ENCODE measurements around the gene MKLN1. TPM values are rescaled to one million over a fixed set of nuclear protein-coding genes. Genes with fewer than 3 reads are reported as not detected.

MKLN1 gene
- total and polyA plus RNA-seq, 2 of the 13 experiments (the other 11 are each of a cell fraction or from before 2014, with no cell fraction given) = 33.6 to 43.5 TPM

DNA sequence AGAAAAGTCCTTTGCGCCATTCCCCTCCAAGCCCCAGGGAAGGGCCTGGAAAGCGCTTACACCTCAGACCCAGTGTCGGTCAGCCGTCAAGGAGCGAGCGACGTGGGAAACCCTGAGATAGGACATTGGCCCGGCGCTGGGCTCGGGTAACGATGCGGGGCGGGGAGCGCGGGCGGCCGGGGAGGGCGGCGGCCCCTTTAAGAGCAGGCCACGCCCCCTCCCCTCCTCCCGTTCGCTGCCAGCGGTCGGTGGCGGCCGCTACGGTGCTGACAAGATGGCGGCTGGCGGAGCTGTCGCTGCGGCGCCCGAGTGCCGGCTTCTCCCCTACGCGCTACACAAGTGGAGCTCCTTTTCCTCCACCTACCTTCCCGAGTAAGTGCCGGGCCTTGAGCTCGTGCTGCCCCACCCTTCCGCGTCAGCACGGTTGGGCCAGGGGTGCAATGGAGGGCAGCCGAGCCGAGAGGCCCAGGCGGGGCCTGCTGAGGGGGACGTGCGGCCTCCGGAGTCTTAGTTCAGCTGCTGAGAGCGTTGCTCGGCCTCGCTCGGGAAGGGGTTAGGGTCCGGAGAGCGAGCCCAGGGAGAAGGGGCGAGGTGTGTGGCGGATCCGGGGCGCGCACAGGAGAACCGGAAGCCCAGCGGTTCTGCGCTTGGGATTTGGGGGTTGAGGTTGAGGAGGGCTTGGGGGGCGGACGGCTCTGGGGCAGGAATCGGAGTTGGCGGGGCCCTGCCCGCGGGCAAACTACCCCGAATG lies at the start of gene MKLN1 (continued):
- TF ChIP-seq, protein P1, sequence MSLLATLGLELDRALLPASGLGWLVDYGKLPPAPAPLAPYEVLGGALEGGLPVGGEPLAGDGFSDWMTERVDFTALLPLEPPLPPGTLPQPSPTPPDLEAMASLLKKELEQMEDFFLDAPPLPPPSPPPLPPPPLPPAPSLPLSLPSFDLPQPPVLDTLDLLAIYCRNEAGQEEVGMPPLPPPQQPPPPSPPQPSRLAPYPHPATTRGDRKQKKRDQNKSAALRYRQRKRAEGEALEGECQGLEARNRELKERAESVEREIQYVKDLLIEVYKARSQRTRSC (CRISPR knock-in tag; IDR thresholded peaks at IDR 0.05; ENCODE audit: low read depth) = peak; percentile 45; the same call in 1 of the 2 replicates
- 0 out of 2 replicates have a peak, but pooled peaks have one; percentile 24 for TF ChIP-seq GPN1 (CRISPR knock-in tag; IDR thresholded peaks at IDR 0.05; ENCODE audit: borderline replicate concordance)
- no peak for TF ChIP-seq CAMTA2 (CRISPR knock-in tag; IDR thresholded peaks at IDR 0.05; ENCODE audit: borderline replicate concordance)
- TF ChIP-seq, protein P2, sequence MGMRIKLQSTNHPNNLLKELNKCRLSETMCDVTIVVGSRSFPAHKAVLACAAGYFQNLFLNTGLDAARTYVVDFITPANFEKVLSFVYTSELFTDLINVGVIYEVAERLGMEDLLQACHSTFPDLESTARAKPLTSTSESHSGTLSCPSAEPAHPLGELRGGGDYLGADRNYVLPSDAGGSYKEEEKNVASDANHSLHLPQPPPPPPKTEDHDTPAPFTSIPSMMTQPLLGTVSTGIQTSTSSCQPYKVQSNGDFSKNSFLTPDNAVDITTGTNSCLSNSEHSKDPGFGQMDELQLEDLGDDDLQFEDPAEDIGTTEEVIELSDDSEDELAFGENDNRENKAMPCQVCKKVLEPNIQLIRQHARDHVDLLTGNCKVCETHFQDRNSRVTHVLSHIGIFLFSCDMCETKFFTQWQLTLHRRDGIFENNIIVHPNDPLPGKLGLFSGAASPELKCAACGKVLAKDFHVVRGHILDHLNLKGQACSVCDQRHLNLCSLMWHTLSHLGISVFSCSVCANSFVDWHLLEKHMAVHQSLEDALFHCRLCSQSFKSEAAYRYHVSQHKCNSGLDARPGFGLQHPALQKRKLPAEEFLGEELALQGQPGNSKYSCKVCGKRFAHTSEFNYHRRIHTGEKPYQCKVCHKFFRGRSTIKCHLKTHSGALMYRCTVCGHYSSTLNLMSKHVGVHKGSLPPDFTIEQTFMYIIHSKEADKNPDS (CRISPR knock-in tag; IDR thresholded peaks at IDR 0.05) = no peak
- TF ChIP-seq, protein P3, sequence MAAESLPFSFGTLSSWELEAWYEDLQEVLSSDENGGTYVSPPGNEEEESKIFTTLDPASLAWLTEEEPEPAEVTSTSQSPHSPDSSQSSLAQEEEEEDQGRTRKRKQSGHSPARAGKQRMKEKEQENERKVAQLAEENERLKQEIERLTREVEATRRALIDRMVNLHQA (CRISPR knock-in tag; IDR thresholded peaks at IDR 0.05) = no peak
- TF ChIP-seq, protein P4, sequence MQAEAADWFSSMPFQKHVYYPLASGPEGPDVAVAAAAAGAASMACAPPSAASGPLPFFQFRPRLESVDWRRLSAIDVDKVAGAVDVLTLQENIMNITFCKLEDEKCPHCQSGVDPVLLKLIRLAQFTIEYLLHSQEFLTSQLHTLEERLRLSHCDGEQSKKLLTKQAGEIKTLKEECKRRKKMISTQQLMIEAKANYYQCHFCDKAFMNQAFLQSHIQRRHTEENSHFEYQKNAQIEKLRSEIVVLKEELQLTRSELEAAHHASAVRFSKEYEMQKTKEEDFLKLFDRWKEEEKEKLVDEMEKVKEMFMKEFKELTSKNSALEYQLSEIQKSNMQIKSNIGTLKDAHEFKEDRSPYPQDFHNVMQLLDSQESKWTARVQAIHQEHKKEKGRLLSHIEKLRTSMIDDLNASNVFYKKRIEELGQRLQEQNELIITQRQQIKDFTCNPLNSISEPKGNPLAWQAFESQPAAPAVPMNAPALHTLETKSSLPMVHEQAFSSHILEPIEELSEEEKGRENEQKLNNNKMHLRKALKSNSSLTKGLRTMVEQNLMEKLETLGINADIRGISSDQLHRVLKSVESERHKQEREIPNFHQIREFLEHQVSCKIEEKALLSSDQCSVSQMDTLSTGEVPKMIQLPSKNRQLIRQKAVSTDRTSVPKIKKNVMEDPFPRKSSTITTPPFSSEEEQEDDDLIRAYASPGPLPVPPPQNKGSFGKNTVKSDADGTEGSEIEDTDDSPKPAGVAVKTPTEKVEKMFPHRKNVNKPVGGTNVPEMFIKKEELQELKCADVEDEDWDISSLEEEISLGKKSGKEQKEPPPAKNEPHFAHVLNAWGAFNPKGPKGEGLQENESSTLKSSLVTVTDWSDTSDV (CRISPR knock-in tag; IDR thresholded peaks at IDR 0.05) = peak; percentile 83
- TF ChIP-seq NFRKB (IDR thresholded peaks at IDR 0.05) = peak; percentile 24; the same call in 1 of the 2 replicates
- TF ChIP-seq STAG1 (CRISPR knock-in tag; IDR thresholded peaks at IDR 0.05) = no peak; the same call in 1 of the 2 replicates
- TF ChIP-seq, protein P5, sequence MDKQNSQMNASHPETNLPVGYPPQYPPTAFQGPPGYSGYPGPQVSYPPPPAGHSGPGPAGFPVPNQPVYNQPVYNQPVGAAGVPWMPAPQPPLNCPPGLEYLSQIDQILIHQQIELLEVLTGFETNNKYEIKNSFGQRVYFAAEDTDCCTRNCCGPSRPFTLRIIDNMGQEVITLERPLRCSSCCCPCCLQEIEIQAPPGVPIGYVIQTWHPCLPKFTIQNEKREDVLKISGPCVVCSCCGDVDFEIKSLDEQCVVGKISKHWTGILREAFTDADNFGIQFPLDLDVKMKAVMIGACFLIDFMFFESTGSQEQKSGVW (CRISPR knock-in tag; IDR thresholded peaks at IDR 0.05; ENCODE audit: borderline replicate concordance) = no peak
- TF ChIP-seq, protein P6, sequence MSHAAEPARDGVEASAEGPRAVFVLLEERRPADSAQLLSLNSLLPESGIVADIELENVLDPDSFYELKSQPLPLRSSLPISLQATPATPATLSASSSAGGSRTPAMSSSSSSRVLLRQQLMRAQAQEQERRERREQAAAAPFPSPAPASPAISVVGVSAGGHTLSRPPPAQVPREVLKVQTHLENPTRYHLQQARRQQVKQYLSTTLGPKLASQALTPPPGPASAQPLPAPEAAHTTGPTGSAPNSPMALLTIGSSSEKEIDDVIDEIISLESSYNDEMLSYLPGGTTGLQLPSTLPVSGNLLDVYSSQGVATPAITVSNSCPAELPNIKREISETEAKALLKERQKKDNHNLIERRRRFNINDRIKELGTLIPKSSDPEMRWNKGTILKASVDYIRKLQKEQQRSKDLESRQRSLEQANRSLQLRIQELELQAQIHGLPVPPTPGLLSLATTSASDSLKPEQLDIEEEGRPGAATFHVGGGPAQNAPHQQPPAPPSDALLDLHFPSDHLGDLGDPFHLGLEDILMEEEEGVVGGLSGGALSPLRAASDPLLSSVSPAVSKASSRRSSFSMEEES (CRISPR knock-in tag; IDR thresholded peaks at IDR 0.05) = no peak; the same call in 1 of the 2 replicates
- TF ChIP-seq, protein P7, sequence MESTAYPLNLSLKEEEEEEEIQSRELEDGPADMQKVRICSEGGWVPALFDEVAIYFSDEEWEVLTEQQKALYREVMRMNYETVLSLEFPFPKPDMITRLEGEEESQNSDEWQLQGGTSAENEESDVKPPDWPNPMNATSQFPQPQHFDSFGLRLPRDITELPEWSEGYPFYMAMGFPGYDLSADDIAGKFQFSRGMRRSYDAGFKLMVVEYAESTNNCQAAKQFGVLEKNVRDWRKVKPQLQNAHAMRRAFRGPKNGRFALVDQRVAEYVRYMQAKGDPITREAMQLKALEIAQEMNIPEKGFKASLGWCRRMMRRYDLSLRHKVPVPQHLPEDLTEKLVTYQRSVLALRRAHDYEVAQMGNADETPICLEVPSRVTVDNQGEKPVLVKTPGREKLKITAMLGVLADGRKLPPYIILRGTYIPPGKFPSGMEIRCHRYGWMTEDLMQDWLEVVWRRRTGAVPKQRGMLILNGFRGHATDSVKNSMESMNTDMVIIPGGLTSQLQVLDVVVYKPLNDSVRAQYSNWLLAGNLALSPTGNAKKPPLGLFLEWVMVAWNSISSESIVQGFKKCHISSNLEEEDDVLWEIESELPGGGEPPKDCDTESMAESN (CRISPR knock-in tag; conservative IDR thresholded peaks at IDR 0.05) = peak; percentile 90
- TF ChIP-seq, protein P8, sequence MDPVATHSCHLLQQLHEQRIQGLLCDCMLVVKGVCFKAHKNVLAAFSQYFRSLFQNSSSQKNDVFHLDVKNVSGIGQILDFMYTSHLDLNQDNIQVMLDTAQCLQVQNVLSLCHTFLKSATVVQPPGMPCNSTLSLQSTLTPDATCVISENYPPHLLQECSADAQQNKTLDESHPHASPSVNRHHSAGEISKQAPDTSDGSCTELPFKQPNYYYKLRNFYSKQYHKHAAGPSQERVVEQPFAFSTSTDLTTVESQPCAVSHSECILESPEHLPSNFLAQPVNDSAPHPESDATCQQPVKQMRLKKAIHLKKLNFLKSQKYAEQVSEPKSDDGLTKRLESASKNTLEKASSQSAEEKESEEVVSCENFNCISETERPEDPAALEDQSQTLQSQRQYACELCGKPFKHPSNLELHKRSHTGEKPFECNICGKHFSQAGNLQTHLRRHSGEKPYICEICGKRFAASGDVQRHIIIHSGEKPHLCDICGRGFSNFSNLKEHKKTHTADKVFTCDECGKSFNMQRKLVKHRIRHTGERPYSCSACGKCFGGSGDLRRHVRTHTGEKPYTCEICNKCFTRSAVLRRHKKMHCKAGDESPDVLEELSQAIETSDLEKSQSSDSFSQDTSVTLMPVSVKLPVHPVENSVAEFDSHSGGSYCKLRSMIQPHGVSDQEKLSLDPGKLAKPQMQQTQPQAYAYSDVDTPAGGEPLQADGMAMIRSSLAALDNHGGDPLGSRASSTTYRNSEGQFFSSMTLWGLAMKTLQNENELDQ (CRISPR knock-in tag; IDR thresholded peaks at IDR 0.05; ENCODE audit: borderline replicate concordance) = no peak
- TF ChIP-seq, protein P9, sequence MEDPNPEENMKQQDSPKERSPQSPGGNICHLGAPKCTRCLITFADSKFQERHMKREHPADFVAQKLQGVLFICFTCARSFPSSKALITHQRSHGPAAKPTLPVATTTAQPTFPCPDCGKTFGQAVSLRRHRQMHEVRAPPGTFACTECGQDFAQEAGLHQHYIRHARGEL (CRISPR knock-in tag; IDR thresholded peaks at IDR 0.05) = no peak
- no peak for TF ChIP-seq ZNF207 (IDR thresholded peaks at IDR 0.05; ENCODE audit: borderline replicate concordance)

Measured in HepG2 (cell line).